B cell (primary cell): ENCODE results near the gene POLR1H. TPM values are rescaled to one million over a fixed set of nuclear protein-coding genes. Genes with fewer than 3 reads are reported as not detected.

ENCODE experiments used
- ATAC-seq: fragments of 200-7000 bp; cut with Tn5 transposase; one replicate; pipeline ENCODE4 v1.10.0; 2021; ENCODE audit warnings: low read depth, mild to moderate bottlenecking, moderate number of reproducible peaks, moderate library complexity
- CTCF ChIA-PET: fragments of 350-600 bp; sonication (Branson Sonifier 250); formaldehyde crosslinking; loops from one replicate; lab custom pipeline; 2021; ENCODE audit warnings: antibody characterized with exemption, inconsistent platforms; lab: Charles Lee
- POLR2A ChIA-PET: fragments of 350-600 bp; sonication (Branson Sonifier 250); formaldehyde crosslinking; loops from one replicate; lab custom pipeline; 2021; ENCODE audit warnings: antibody characterized with exemption; lab: Charles Lee
- DNase-seq: peaks from one replicate; pipeline ENCODE4 v3.0.0; 2013
- H2AFZ ChIP-seq: 2 replicates; pipeline ENCODE4 v1.6.1; 2012; ENCODE audit warnings: mild to moderate bottlenecking, low read depth, low read length; ENCODE audit not compliant: insufficient read depth, poor library complexity, severe bottlenecking
- H3K27ac ChIP-seq, 2 donors: 1 replicate in 1 of 2; 2 replicates in 1 of 2; pipeline ENCODE4 v1.5.1; 2012 to 2013; ENCODE audit warnings: low read length in 2 of 2, mild to moderate bottlenecking in 2 of 2, moderate library complexity in 1 of 2
- H3K27me3 ChIP-seq, 4 experiments: fragments of 200-600 bp in 1 of 4; sonication (generic) in 1 of 4; replicated peaks in 1 of 4; 1 replicate in 2 of 4; 2 replicates in 2 of 4; pipeline versions ENCODE4 v1.6.1 to v1.7.0; 2013 to 2016; ENCODE audit warnings: low read length in 3 of 4, mild to moderate bottlenecking in 2 of 4, mixed read lengths in 1 of 4, moderate library complexity in 1 of 4; ENCODE audit not compliant: insufficient read depth in 4 of 4, control insufficient read depth in 3 of 4; ENCODE audit errors: control extremely low read depth in 1 of 4
- H3K36me3 ChIP-seq, 2 experiments: replicated peaks in 1 of 2; 1 replicate in 1 of 2; 2 replicates in 1 of 2; pipeline versions ENCODE4 v1.6.1 to v1.7.1; 2013; ENCODE audit warnings: low read length in 1 of 2; ENCODE audit not compliant: insufficient read depth in 2 of 2, control insufficient read depth in 1 of 2; ENCODE audit errors: control extremely low read depth in 1 of 2, extremely low read depth in 1 of 2
- H3K4me1 ChIP-seq, 2 donors: fragments of 200-600 bp in 1 of 2; sonication (generic) in 1 of 2; 1 replicate in 1 of 2; 2 replicates in 1 of 2; pipeline versions ENCODE4 v1.5.1 to v1.6.1; 2013 to 2017; ENCODE audit warnings: low read length in 2 of 2; ENCODE audit not compliant: control insufficient read depth in 2 of 2, insufficient read depth in 2 of 2
- H3K4me2 ChIP-seq: replicated peaks from 2 replicates; pipeline ENCODE3; 2012; ENCODE audit warnings: mild to moderate bottlenecking, low read depth, low read length; ENCODE audit not compliant: poor library complexity, severe bottlenecking
- H3K4me3 ChIP-seq, 5 experiments: fragments of 200-600 bp in 1 of 5; sonication (generic) in 1 of 5; 1 replicate in 3 of 5; 2 replicates in 2 of 5; pipeline versions ENCODE4 v1.5.1 to v1.7.0; 2011 to 2016; ENCODE audit warnings: low read length in 4 of 5, mild to moderate bottlenecking in 4 of 5, low read depth in 2 of 5, control low read depth in 1 of 5, moderate library complexity in 1 of 5; ENCODE audit not compliant: insufficient read depth in 1 of 5; ENCODE audit errors: control extremely low read depth in 1 of 5, extremely low read depth in 1 of 5
- H3K79me2 ChIP-seq: fragments of 200-600 bp; sonication (generic); one replicate; pipeline ENCODE4 v1.6.0; 2016; ENCODE audit warnings: low read length; ENCODE audit not compliant: control insufficient read depth, insufficient read depth
- H3K9ac ChIP-seq: fragments of 200-600 bp; sonication (generic); 2 replicates; pipeline ENCODE4 v1.6.1; 2017; ENCODE audit warnings: mild to moderate bottlenecking, low read length, moderate library complexity
- H3K9me3 ChIP-seq, 3 donors: one replicate each; pipeline versions ENCODE4 v1.6.1 to v1.7.1; 2013; ENCODE audit warnings: low read length in 2 of 3; ENCODE audit not compliant: control insufficient read depth in 2 of 3, insufficient read depth in 1 of 3; ENCODE audit errors: control extremely low read depth in 1 of 3
- H4K20me1 ChIP-seq: 2 replicates; pipeline ENCODE4 v1.6.0; 2012; ENCODE audit warnings: mild to moderate bottlenecking, low read length; ENCODE audit not compliant: insufficient read depth, control insufficient read depth, poor library complexity, severe bottlenecking
- H3K27ac Mint-ChIP-seq: one replicate; pipeline ENCODE4 v1.8.0; 2021; ENCODE audit warnings: mixed read lengths
- H3K27me3 Mint-ChIP-seq: one replicate; pipeline ENCODE4 v1.8.0; 2021; ENCODE audit warnings: mixed read lengths
- H3K4me1 Mint-ChIP-seq: one replicate; pipeline ENCODE4 v1.8.0; 2021; ENCODE audit warnings: mixed read lengths
- H3K4me3 Mint-ChIP-seq: one replicate; pipeline ENCODE4 v1.8.0; 2021; ENCODE audit warnings: mixed read lengths
- H3K9me3 Mint-ChIP-seq: one replicate; pipeline ENCODE4 v1.8.0; 2022; ENCODE audit warnings: mixed read lengths; ENCODE audit not compliant: insufficient read depth
- CTCF ChIP-seq: fragments of 200-600 bp; IDR thresholded peaks from one replicate; pipeline ENCODE4 v1.8.0; 2022; ENCODE audit warnings: antibody characterized with exemption, mild to moderate bottlenecking
- EZH2 ChIP-seq: IDR thresholded peaks from 2 replicates; pipeline ENCODE4 v1.6.1; 2012; ENCODE audit warnings: borderline replicate concordance, low read depth, mild to moderate bottlenecking, moderate library complexity, low read length; ENCODE audit not compliant: insufficient read depth, poor library complexity, severe bottlenecking
- WGBS: methylation state at CpG from one replicate; pipeline ENCODE4 v1.1.5; 2013; ENCODE audit warnings: missing lambda C conversion rate; ENCODE audit not compliant: insufficient coverage; 5-methylcytosine and 5-hydroxymethylcytosine counted together
- intact Hi-C: fragments of 100-400 bp; cut with micrococcal nuclease; formaldehyde crosslinking; loops from one replicate; pipeline ENCODE4 v1.10.0; 2022
- polyA plus RNA-seq: library from polyadenylated mRNA; depleted of rRNA; stranded (reverse); fragments of >200 nt; gene quantifications from 2 replicates; pipeline ENCODE4 v1.2.3, GENCODE V29; 2012
- total RNA-seq, 2 donors: library from RNA; stranded (reverse); fragments of 120-200 nt in 1 of 2; gene quantifications; 1 replicate in 1 of 2; 2 replicates in 1 of 2; pipeline versions ENCODE4 v1.2.3 to v1.2.4, GENCODE V29; 2013 to 2022

POLR1H gene
- total and polyA plus RNA-seq, 2 donors (not counting 1 experiment from before 2014, with no cell fraction given), result 38.8 to 71.0 TPM

- peaks cover 3 to 64% (median 47%) of the 10 kb centered on the region in 4 experiments for H3K27me3 ChIP-seq
- Mint-ChIP-seq H3K4me1 (peaks cover 32% of the 10 kb centered on the region), H3K27me3 (peaks cover 52% of the 10 kb centered on the region), H3K4me3 (peak overlapping the region; percentile 91), H3K27ac (peak overlapping the region; percentile 34), H3K9me3 (no peaks in the 10 kb centered on the region)
- H3K79me2 ChIP-seq, result no peaks in the 10 kb centered on the region
- POLR2A ChIA-PET, result interaction anchor here (1.0 to 2.1 kb wide), 2 partner anchors 27 to 43 kb away, joined by 7 to 10 read pairs; partner anchors contain the start of gene POLR1H
- H3K4me3 ChIP-seq, result peak overlapping the region in 4 of 5 experiments; percentile 44 to 64 (median 54)
- H3K4me1 ChIP-seq, result peaks cover 37 to 40% of the 10 kb centered on the region in 2 donors
- peak overlapping the region; percentile 82 for H2AFZ ChIP-seq
- TF ChIP-seq EZH2, result no peak
- no peak for TF ChIP-seq CTCF
- CTCF ChIA-PET, result interaction anchor here (0.8 to 4.0 kb wide), 20 partner anchors 8 to 450 kb away, joined by 3 to 194 read pairs (median 6); partner anchors contain the start of genes POLR1H, PPP1R11, TRIM26 and TRIM39
- peak overlapping the region; percentile 60 for H3K9ac ChIP-seq
- no peak overlapping the region for H3K27ac ChIP-seq
- no peaks in the 10 kb centered on the region for H4K20me1 ChIP-seq
- DNase-seq, result no peak
- intact Hi-C loops, result loop anchor here (1.0 to 10.0 kb wide), 7 partner anchors 27 to 293 kb away; partner anchors contain the start of genes PPP1R11, TRIM26 and TRIM39
- H3K36me3 ChIP-seq, result no peaks in the 10 kb centered on the region
- H3K4me2 ChIP-seq, result peak overlapping the region; percentile 82
- no CpG with 5 or more reads among the region's 3 CpGs for WGBS
- ATAC-seq, result no peak
- H3K9me3 ChIP-seq, result peaks cover 0 to 15% (median 0%) of the 10 kb centered on the region in 3 donors
Measured at GRCh38 chr6:30103872-30104179, 42.8 kb downstream of the POLR1H start.

GRCh38 chr6:30104661-30105060 lies 43.6 kb downstream of the POLR1H start:
- Histone ChIP-seq H3K9ac (no peak overlapping the region), H2AFZ (no peak overlapping the region), H3K9me3 (peaks cover 0 to 15% (median 0%) of the 10 kb centered on the region in 3 donors), H4K20me1 (no peaks in the 10 kb centered on the region), H3K36me3 (no peaks in the 10 kb centered on the region), H3K27ac (no peak overlapping the region), H3K4me1 (peaks cover 37 to 40% of the 10 kb centered on the region in 2 donors), H3K79me2 (no peaks in the 10 kb centered on the region), H3K27me3 (peaks cover 3 to 64% (median 42%) of the 10 kb centered on the region in 4 experiments), H3K4me3 (no peak overlapping the region), H3K4me2 (no peak overlapping the region)
- POLR2A ChIA-PET, result interaction anchor here (2.1 kb wide), 1 partner anchor 26 kb away, joined by 7 read pairs; no protein-coding TSS in a partner anchor
- ATAC-seq (no peak), DNase-seq (no peak)
- Mint-ChIP-seq H3K4me3 (no peak overlapping the region), H3K9me3 (no peaks in the 10 kb centered on the region), H3K27me3 (peaks cover 48% of the 10 kb centered on the region), H3K27ac (no peak overlapping the region), H3K4me1 (peaks cover 32% of the 10 kb centered on the region)
- TF ChIP-seq CTCF, result no peak
- no peak for TF ChIP-seq EZH2
- no CpG with 5 or more reads among the region's 2 CpGs for WGBS
- intact Hi-C loops, result loop anchor here (10.0 kb wide), 1 partner anchor 220 kb away; the partner anchor contains the start of gene TRIM39
- CTCF ChIA-PET, result interaction anchor here (1.3 to 4.0 kb wide), 7 partner anchors 10 to 256 kb away, joined by 3 to 194 read pairs (median 21); partner anchors contain the start of gene TRIM40
